ENCODE data around the gene TNFRSF9.

DNA sequence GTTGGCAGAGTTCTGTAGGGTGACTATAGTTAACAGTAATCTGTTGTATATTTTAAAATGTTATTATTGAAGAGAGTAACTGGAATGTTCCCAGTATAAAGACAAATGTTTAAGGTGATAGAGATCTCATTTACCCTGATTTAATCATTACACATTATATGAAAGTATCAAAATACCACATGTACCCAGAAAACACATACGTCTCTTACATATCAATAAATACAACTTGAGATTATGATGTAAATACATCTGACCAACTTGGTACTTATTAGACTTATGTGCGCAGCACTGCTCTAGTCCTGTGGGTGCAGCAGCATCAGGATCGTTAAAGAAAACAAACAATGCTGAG is 20.2 kb upstream of the TNFRSF9 start:
- TF ChIP-seq, protein P1, sequence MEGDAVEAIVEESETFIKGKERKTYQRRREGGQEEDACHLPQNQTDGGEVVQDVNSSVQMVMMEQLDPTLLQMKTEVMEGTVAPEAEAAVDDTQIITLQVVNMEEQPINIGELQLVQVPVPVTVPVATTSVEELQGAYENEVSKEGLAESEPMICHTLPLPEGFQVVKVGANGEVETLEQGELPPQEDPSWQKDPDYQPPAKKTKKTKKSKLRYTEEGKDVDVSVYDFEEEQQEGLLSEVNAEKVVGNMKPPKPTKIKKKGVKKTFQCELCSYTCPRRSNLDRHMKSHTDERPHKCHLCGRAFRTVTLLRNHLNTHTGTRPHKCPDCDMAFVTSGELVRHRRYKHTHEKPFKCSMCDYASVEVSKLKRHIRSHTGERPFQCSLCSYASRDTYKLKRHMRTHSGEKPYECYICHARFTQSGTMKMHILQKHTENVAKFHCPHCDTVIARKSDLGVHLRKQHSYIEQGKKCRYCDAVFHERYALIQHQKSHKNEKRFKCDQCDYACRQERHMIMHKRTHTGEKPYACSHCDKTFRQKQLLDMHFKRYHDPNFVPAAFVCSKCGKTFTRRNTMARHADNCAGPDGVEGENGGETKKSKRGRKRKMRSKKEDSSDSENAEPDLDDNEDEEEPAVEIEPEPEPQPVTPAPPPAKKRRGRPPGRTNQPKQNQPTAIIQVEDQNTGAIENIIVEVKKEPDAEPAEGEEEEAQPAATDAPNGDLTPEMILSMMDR (IDR thresholded peaks at IDR 0.05; ENCODE audit: low read depth, low read length, missing input control): no peak
- TF ChIP-seq RAD21 (IDR thresholded peaks at IDR 0.05): no peak
- no peak for TF ChIP-seq EGR1 (IDR thresholded peaks at IDR 0.05; ENCODE audit: low read depth in 2 of 2)
- no peak for TF ChIP-seq SP1 (IDR thresholded peaks at IDR 0.05)
- no peak for TF ChIP-seq HNF4A (conservative IDR thresholded peaks at IDR 0.05)
- TF ChIP-seq, protein P2, sequence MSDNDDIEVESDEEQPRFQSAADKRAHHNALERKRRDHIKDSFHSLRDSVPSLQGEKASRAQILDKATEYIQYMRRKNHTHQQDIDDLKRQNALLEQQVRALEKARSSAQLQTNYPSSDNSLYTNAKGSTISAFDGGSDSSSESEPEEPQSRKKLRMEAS (IDR thresholded peaks at IDR 0.05): no peak
- no peak for TF ChIP-seq JUND (IDR thresholded peaks at IDR 0.05)
- TF ChIP-seq, protein P3, sequence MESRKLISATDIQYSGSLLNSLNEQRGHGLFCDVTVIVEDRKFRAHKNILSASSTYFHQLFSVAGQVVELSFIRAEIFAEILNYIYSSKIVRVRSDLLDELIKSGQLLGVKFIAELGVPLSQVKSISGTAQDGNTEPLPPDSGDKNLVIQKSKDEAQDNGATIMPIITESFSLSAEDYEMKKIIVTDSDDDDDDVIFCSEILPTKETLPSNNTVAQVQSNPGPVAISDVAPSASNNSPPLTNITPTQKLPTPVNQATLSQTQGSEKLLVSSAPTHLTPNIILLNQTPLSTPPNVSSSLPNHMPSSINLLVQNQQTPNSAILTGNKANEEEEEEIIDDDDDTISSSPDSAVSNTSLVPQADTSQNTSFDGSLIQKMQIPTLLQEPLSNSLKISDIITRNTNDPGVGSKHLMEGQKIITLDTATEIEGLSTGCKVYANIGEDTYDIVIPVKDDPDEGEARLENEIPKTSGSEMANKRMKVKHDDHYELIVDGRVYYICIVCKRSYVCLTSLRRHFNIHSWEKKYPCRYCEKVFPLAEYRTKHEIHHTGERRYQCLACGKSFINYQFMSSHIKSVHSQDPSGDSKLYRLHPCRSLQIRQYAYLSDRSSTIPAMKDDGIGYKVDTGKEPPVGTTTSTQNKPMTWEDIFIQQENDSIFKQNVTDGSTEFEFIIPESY (IDR thresholded peaks at IDR 0.05): no peak
- TF ChIP-seq, protein P4, sequence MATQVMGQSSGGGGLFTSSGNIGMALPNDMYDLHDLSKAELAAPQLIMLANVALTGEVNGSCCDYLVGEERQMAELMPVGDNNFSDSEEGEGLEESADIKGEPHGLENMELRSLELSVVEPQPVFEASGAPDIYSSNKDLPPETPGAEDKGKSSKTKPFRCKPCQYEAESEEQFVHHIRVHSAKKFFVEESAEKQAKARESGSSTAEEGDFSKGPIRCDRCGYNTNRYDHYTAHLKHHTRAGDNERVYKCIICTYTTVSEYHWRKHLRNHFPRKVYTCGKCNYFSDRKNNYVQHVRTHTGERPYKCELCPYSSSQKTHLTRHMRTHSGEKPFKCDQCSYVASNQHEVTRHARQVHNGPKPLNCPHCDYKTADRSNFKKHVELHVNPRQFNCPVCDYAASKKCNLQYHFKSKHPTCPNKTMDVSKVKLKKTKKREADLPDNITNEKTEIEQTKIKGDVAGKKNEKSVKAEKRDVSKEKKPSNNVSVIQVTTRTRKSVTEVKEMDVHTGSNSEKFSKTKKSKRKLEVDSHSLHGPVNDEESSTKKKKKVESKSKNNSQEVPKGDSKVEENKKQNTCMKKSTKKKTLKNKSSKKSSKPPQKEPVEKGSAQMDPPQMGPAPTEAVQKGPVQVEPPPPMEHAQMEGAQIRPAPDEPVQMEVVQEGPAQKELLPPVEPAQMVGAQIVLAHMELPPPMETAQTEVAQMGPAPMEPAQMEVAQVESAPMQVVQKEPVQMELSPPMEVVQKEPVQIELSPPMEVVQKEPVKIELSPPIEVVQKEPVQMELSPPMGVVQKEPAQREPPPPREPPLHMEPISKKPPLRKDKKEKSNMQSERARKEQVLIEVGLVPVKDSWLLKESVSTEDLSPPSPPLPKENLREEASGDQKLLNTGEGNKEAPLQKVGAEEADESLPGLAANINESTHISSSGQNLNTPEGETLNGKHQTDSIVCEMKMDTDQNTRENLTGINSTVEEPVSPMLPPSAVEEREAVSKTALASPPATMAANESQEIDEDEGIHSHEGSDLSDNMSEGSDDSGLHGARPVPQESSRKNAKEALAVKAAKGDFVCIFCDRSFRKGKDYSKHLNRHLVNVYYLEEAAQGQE (IDR thresholded peaks at IDR 0.05): no peak
- TF ChIP-seq TAF1 (conservative IDR thresholded peaks at IDR 0.05): no peak
- TF ChIP-seq, protein P5, sequence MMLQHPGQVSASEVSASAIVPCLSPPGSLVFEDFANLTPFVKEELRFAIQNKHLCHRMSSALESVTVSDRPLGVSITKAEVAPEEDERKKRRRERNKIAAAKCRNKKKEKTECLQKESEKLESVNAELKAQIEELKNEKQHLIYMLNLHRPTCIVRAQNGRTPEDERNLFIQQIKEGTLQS (IDR thresholded peaks at IDR 0.05): no peak
- TF ChIP-seq YY1 (IDR thresholded peaks at IDR 0.05): no peak
